H1 (cell line): ENCODE results near the gene TRMT10B. TPM values are rescaled to one million over a fixed set of nuclear protein-coding genes. Genes with fewer than 3 reads are reported as not detected.
A peak's percentile ranks its signal among the peaks of the same experiment; 100 is the strongest.

ENCODE experiments used
- CTCF ChIA-PET: fragments of 300-600 bp; sonication (Branson Sonifier 250); formaldehyde crosslinking; loops from one replicate; lab custom pipeline; 2021; ENCODE audit not compliant: partially characterized antibody; lab: Charles Lee
- POLR2A ChIA-PET: fragments of 300-600 bp; sonication (Branson Sonifier 250); formaldehyde crosslinking; loops from one replicate; lab custom pipeline; 2021; ENCODE audit warnings: inconsistent platforms; ENCODE audit not compliant: partially characterized antibody; lab: Charles Lee
- DNase-seq, 2 experiments: peaks; one replicate each; pipeline versions ENCODE4 v3.0.0 to v3.0.0-alpha.2; 2010 to 2022; ENCODE audit warnings: low spot score in 2 of 2, low read depth in 1 of 2, mixed read lengths in 1 of 2
- FAIRE-seq: peaks from 2 replicates; lab custom pipeline; 2011; peaks lifted over from hg19 to GRCh38; lab: Jason Lieb, UNC
- H2AFZ ChIP-seq: 2 replicates; pipeline ENCODE4 v1.8.1; 2012; ENCODE audit warnings: low read length, inconsistent platforms
- H2AK5ac ChIP-seq: 2 replicates; pipeline ENCODE4 v1.6.1; 2013; ENCODE audit warnings: low read depth, low read length
- H2BK120ac ChIP-seq: replicated peaks from 2 replicates; pipeline ENCODE3; 2013; ENCODE audit warnings: low read depth, low read length, inconsistent platforms
- H2BK12ac ChIP-seq: 2 replicates; pipeline ENCODE4 v1.6.1; 2013; ENCODE audit warnings: low read depth, low read length
- H2BK15ac ChIP-seq: 2 replicates; pipeline ENCODE4 v1.6.1; 2013; ENCODE audit warnings: low read length
- H2BK20ac ChIP-seq: 2 replicates; pipeline ENCODE4 v1.6.1; 2013; ENCODE audit warnings: low read length
- H2BK5ac ChIP-seq: 2 replicates; pipeline ENCODE4 v1.6.1; 2013; ENCODE audit warnings: low read depth, low read length
- H3K14ac ChIP-seq: 2 replicates; pipeline ENCODE4 v1.6.1; 2013; ENCODE audit warnings: inconsistent platforms; ENCODE audit not compliant: insufficient read length
- H3K18ac ChIP-seq: 2 replicates; pipeline ENCODE4 v1.6.1; 2013; ENCODE audit warnings: low read length; ENCODE audit errors: extremely low read depth
- H3K23ac ChIP-seq: 2 replicates; pipeline ENCODE4 v1.6.1; 2013; ENCODE audit warnings: inconsistent platforms; ENCODE audit not compliant: insufficient read length
- H3K23me2 ChIP-seq: 2 replicates; pipeline ENCODE4 v1.6.1; 2013; ENCODE audit warnings: low read depth, low read length
- H3K27ac ChIP-seq: 2 replicates; pipeline ENCODE4 v1.6.1; 2011; ENCODE audit warnings: low read depth, low read length, inconsistent platforms
- H3K27me3 ChIP-seq, 4 experiments: replicated peaks in 1 of 4; 1 replicate in 1 of 4; 2 replicates in 3 of 4; pipeline versions ENCODE4 v1.6.1 to v1.8.1; 2011 to 2013; ENCODE audit warnings: low read length in 3 of 4, mild to moderate bottlenecking in 3 of 4, inconsistent platforms in 2 of 4, mixed read lengths in 2 of 4, moderate library complexity in 1 of 4; ENCODE audit not compliant: control insufficient read depth in 3 of 4, insufficient read depth in 3 of 4; ENCODE audit errors: extremely low read depth in 1 of 4
- H3K36me3 ChIP-seq, 4 experiments: 2 replicates each; pipeline versions ENCODE4 v1.6.1 to v1.8.1; 2011 to 2013; ENCODE audit warnings: mild to moderate bottlenecking in 4 of 4, low read length in 3 of 4, moderate library complexity in 2 of 4, control low read depth in 1 of 4, inconsistent platforms in 1 of 4; ENCODE audit not compliant: insufficient read depth in 4 of 4, control insufficient read depth in 2 of 4
- H3K4ac ChIP-seq: replicated peaks from 2 replicates; pipeline ENCODE3; 2013; ENCODE audit warnings: low read length, low read depth, mixed read lengths, inconsistent platforms; ENCODE audit not compliant: insufficient read length
- H3K4me1 ChIP-seq, 4 experiments: replicated peaks in 1 of 4; 1 replicate in 1 of 4; 2 replicates in 3 of 4; pipeline versions ENCODE4 v1.6.1 to v1.8.1; 2011 to 2013; ENCODE audit warnings: low read length in 3 of 4, inconsistent platforms in 2 of 4, mixed read lengths in 1 of 4; ENCODE audit not compliant: insufficient read depth in 4 of 4, control insufficient read depth in 3 of 4
- H3K4me2 ChIP-seq, 2 experiments: 2 replicates each; pipeline versions ENCODE4 v1.6.1 to v1.8.1; 2011 to 2013; ENCODE audit warnings: low read depth in 2 of 2, low read length in 2 of 2, control low read depth in 1 of 2, inconsistent platforms in 1 of 2, mild to moderate bottlenecking in 1 of 2; ENCODE audit not compliant: insufficient read depth in 1 of 2
- H3K4me3 ChIP-seq, 4 experiments: fragments of 200-600, 300-600 bp in 1 of 4; sonication (generic), shearing (Covaris generic), sonication (Bioruptor Twin) in 1 of 4; 2 replicates each; pipeline versions ENCODE4 v1.5.1 to v1.8.1; 2011 to 2016; ENCODE audit warnings: low read length in 4 of 4, low read depth in 3 of 4, control low read depth in 2 of 4, inconsistent platforms in 2 of 4, mild to moderate bottlenecking in 2 of 4, mixed read lengths in 1 of 4, moderate library complexity in 1 of 4; ENCODE audit not compliant: insufficient read depth in 2 of 4; ENCODE audit errors: extremely low read depth in 1 of 4
- H3K56ac ChIP-seq: replicated peaks from 2 replicates; pipeline ENCODE3; 2013; ENCODE audit warnings: low read depth, mild to moderate bottlenecking, mixed read lengths, low read length, inconsistent platforms; ENCODE audit not compliant: insufficient read length
- H3K79me1 ChIP-seq: 2 replicates; pipeline ENCODE4 v1.6.1; 2013; ENCODE audit warnings: low read depth, low read length, control low read depth
- H3K79me2 ChIP-seq, 2 experiments: 2 replicates each; pipeline versions ENCODE4 v1.6.1 to v1.8.1; 2012 to 2013; ENCODE audit warnings: low read length in 2 of 2, mild to moderate bottlenecking in 2 of 2, inconsistent platforms in 1 of 2; ENCODE audit not compliant: insufficient read depth in 2 of 2, control insufficient read depth in 1 of 2
- H3K9ac ChIP-seq, 4 experiments: replicated peaks in 1 of 4; 1 replicate in 1 of 4; 2 replicates in 3 of 4; pipeline versions ENCODE4 v1.6.1 to v1.8.1; 2011 to 2013; ENCODE audit warnings: low read depth in 3 of 4, low read length in 3 of 4, control low read depth in 2 of 4, mild to moderate bottlenecking in 2 of 4, moderate library complexity in 2 of 4, inconsistent platforms in 1 of 4; ENCODE audit errors: extremely low read depth in 1 of 4
- H3K9me3 ChIP-seq, 2 experiments: 2 replicates each; pipeline versions ENCODE4 v1.6.1 to v1.8.1; 2012 to 2013; ENCODE audit warnings: mild to moderate bottlenecking in 2 of 2, moderate library complexity in 2 of 2, control low read depth in 1 of 2, inconsistent platforms in 1 of 2, low read depth in 1 of 2, low read length in 1 of 2, mixed read lengths in 1 of 2; ENCODE audit not compliant: insufficient read depth in 2 of 2
- H4K20me1 ChIP-seq, 2 experiments: replicated peaks in 1 of 2; 2 replicates each; pipeline versions ENCODE3 to v1.8.1; 2011 to 2013; ENCODE audit warnings: inconsistent platforms in 2 of 2, low read length in 2 of 2, mild to moderate bottlenecking in 1 of 2; ENCODE audit not compliant: insufficient read depth in 2 of 2, control insufficient read depth in 1 of 2
- H4K5ac ChIP-seq: 2 replicates; pipeline ENCODE4 v1.6.1; 2013; ENCODE audit warnings: low read length, low read depth, mixed read lengths, inconsistent platforms; ENCODE audit not compliant: insufficient read length
- H4K8ac ChIP-seq: 2 replicates; pipeline ENCODE4 v1.8.0; 2013; ENCODE audit warnings: mild to moderate bottlenecking, moderate library complexity, low read length, inconsistent platforms; ENCODE audit not compliant: insufficient read depth; ENCODE audit errors: extremely low read depth
- H4K91ac ChIP-seq: replicated peaks from 2 replicates; pipeline ENCODE3; 2013; ENCODE audit warnings: low read length, mixed read lengths, inconsistent platforms; ENCODE audit not compliant: insufficient read length
- CEBPB ChIP-seq: IDR thresholded peaks from 2 replicates; pipeline ENCODE4 v1.6.1; 2012; ENCODE audit warnings: low read depth, low read length
- EGR1 ChIP-seq: IDR thresholded peaks from 2 replicates; pipeline ENCODE4 v1.6.1; 2011; ENCODE audit warnings: low read depth, low read length, borderline replicate concordance
- HDAC6 ChIP-seq: IDR thresholded peaks from one replicate; pipeline ENCODE4 v1.7.1; 2012; ENCODE audit warnings: low read depth, mild to moderate bottlenecking, inconsistent platforms, low read length, moderate library complexity
- JUND ChIP-seq: IDR thresholded peaks from 2 replicates; pipeline ENCODE4 v1.6.1; 2011; ENCODE audit warnings: mild to moderate bottlenecking, improper control_type of control experiment, low read length
- KDM5A ChIP-seq: fragments of 200-600 bp; IDR thresholded peaks from 2 replicates; pipeline ENCODE4 v1.7.1; 2012; ENCODE audit warnings: mild to moderate bottlenecking, low read length, inconsistent platforms, mixed read lengths
- RBBP5 ChIP-seq: IDR thresholded peaks from 2 replicates; pipeline ENCODE4 v1.7.1; 2012; ENCODE audit warnings: low read depth, mild to moderate bottlenecking, inconsistent platforms, low read length, moderate library complexity, borderline replicate concordance
- SP2 ChIP-seq: IDR thresholded peaks from 2 replicates; pipeline ENCODE4 v1.6.1; 2012; ENCODE audit warnings: mild to moderate bottlenecking, low read length, inconsistent platforms
- TAF7 ChIP-seq: optimal IDR thresholded peaks from 2 replicates; pipeline ENCODE3; 2011; ENCODE audit warnings: low read depth, mild to moderate bottlenecking, inconsistent platforms, low read length, moderate library complexity, borderline replicate concordance
- TBP ChIP-seq: IDR thresholded peaks from 2 replicates; pipeline ENCODE4 v1.6.1; 2011; ENCODE audit warnings: low read depth, low read length, improper control_type of control experiment
- TCF12 ChIP-seq: IDR thresholded peaks from 2 replicates; pipeline ENCODE4 v1.6.1; 2011; ENCODE audit warnings: low read depth, mild to moderate bottlenecking, low read length
- ZNF274 ChIP-seq: IDR thresholded peaks from 2 replicates; pipeline ENCODE4 v1.7.0; 2012; ENCODE audit warnings: low read length, borderline replicate concordance; ENCODE audit errors: extremely low read depth
- WGBS, 2 experiments: shearing (Covaris generic) in 1 of 2; methylation state at CpG; one replicate each; pipeline versions ENCODE4 v1.1.6 to v1.1.7; 2013 to 2015; ENCODE audit warnings: low lambda C conversion rate in 2 of 2, mixed read lengths in 2 of 2, inconsistent platforms in 1 of 2, low coverage in 1 of 2, missing lambda C conversion rate in 1 of 2; ENCODE audit not compliant: insufficient replicate concordance in 2 of 2, insufficient coverage in 1 of 2, insufficient read length in 1 of 2; ENCODE audit errors: extremely low coverage in 1 of 2, missing lambda C conversion rate in 1 of 2; 5-methylcytosine and 5-hydroxymethylcytosine counted together
- polyA plus RNA-seq, 7 experiments: library from polyadenylated mRNA; depleted of rRNA in 3 of 7; stranded (reverse) in 5 of 7; unstranded in 2 of 7; fragments of >200 nt in 5 of 7; fragments of 200-250 nt in 2 of 7; gene quantifications; 1 replicate in 5 of 7; 2 replicates in 1 of 7; 4 replicates in 1 of 7; pipeline versions ENCODE4 v1.2.1 to v1.2.3, GENCODE V29; 2011 to 2013; ENCODE audit warnings: missing spikeins in 2 of 7, mixed read lengths in 2 of 7
- total RNA-seq: library from RNA; stranded (reverse); fragmentation: NEBNext Ultra II Directional; extraction: Animal tissue kit (Norgen Biotek cat#: 25700); gene quantifications from 2 replicates; pipeline ENCODE4 v1.2.1, GENCODE V29; 2021
- TF ChIP-seq, protein P1 (sequence below): IDR thresholded peaks from 2 replicates; pipeline ENCODE4 v1.6.1; 2012; ENCODE audit warnings: inconsistent platforms

TRMT10B gene
- total and polyA plus RNA-seq, 2 of the 8 experiments (the other 6 are each of a cell fraction or from before 2014, with no cell fraction given): 2.4 to 4.5 TPM

DNA sequence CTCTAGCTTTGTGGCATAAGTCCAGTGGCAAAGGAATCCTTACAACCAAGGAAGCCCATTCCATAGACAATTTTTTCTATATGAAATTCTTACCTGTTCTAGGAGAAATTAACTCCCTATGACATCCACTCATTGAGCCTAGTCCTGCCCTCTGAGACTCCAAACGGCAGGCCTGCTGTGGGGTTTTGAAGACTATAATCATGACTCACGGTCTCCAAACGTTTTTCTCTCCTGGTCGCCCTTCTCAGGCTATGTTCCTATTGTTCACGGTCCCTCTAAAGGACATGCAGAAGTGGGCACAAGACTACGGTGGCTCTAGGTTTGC is 30.6 kb downstream of the TRMT10B start:
- Histone ChIP-seq H3K23me2 (peaks cover 6% of the 10 kb centered on the region), H4K91ac (no peak overlapping the region), H3K18ac (no peak overlapping the region), H3K9me3 (no peaks in the 10 kb centered on the region), H3K36me3 (peaks cover 19 to 45% (median 34%) of the 10 kb centered on the region in 4 experiments), H3K14ac (no peak overlapping the region), H4K5ac (no peak overlapping the region), H4K20me1 (peaks cover 0 to 12% of the 10 kb centered on the region in 2 experiments), H3K4me2 (peak overlapping the region; percentile 62 to 79), H2AK5ac (no peak overlapping the region), H3K23ac (no peak overlapping the region), H3K27me3 (peaks cover 0 to 3% (median 2%) of the 10 kb centered on the region in 4 experiments; a peak in 2 of 7 replicates), H3K27ac (peak overlapping the region; percentile 82), H2BK12ac (no peak overlapping the region), H2BK15ac (no peak overlapping the region), H3K9ac (peak overlapping the region; percentile 79 to 93 (median 88)), H3K4me1 (peaks cover 0 to 4% (median 0%) of the 10 kb centered on the region in 4 experiments; a peak in 3 of 7 replicates), H3K79me2 (peaks cover 6 to 27% of the 10 kb centered on the region in 2 experiments; a peak in 3 of 4 replicates), H2AFZ (no peak overlapping the region), H2BK120ac (no peak overlapping the region), H3K79me1 (peaks cover 6% of the 10 kb centered on the region), H3K4me3 (peak overlapping the region; percentile 90 to 95 (median 94)), H4K8ac (peak overlapping the region; percentile 97), H3K4ac (peak overlapping the region; percentile 6), H2BK20ac (no peak overlapping the region), H3K56ac (no peak overlapping the region), H2BK5ac (peak overlapping the region; percentile 91; the same call in 1 of the 2 replicates)
- WGBS, 2 experiments: 4% methylated on average over 6 of the region's 6 CpGs; no CpG with 5 or more reads in 1 of the 2 experiments
- ChIA-PET POLR2A (interaction anchor here (1.2 to 4.1 kb wide), 9 partner anchors 9 to 297 kb away, joined by 3 to 20 read pairs (median 5); partner anchors contain the start of gene DCAF10), CTCF (interaction anchor here (1.1 to 2.9 kb wide), 8 partner anchors 10 to 34 kb away, joined by 3 to 19 read pairs (median 4); partner anchors contain the start of genes DCAF10 and TRMT10B)
- FAIRE-seq: no peak
- TF ChIP-seq CEBPB (no peak), HDAC6 (no peak), EGR1 (no peak), KDM5A (no peak), ZNF274 (no peak), TAF7 (no peak), JUND (no peak), TCF12 (no peak), TBP (no peak), RBBP5 (no peak), SP2 (no peak)
- TF ChIP-seq, protein P1, sequence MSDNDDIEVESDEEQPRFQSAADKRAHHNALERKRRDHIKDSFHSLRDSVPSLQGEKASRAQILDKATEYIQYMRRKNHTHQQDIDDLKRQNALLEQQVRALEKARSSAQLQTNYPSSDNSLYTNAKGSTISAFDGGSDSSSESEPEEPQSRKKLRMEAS: no peak
- no peak for DNase-seq
